Measurements from ENCODE around the gene UBE2O. TPM values are rescaled to one million over a fixed set of nuclear protein-coding genes. Genes with fewer than 3 reads are reported as not detected.
A peak's percentile ranks its signal among the peaks of the same experiment; 100 is the strongest.

Gene UBE2O
- total RNA-seq, 2 donors from 2014 or later, result 45.4 to 46.5 TPM

DNA sequence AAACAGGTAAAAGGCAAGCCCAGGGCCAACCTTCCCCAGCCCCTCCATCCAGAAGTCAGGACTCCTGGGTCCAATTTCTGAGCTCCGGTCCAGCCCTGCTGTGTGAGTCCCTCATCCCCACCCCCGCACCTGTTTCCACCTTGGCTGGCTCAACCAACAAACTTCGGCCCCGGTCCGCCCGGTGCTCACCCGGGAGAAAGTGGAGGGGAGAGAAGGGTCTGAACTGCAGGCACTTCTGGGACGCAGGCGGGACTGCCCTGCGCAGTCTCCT, 47.7 kb upstream of the UBE2O start:
- H3K9me3 ChIP-seq (ENCODE audit: control insufficient read depth, low read length), result no peaks in the 10 kb centered on the region
- H3K4me3 ChIP-seq (ENCODE audit: low read length), result peak overlapping the region; percentile 90
- peak overlapping the region; percentile 78 for H3K4me3 Mint-ChIP-seq
- H3K27ac ChIP-seq (ENCODE audit: low read depth, low read length), result no peak overlapping the region
- H3K9ac ChIP-seq (ENCODE audit: extremely low read depth, low read length, poor library complexity, severe bottlenecking), result peak overlapping the region; percentile 59
- no peaks in the 10 kb centered on the region for H3K27me3 ChIP-seq (ENCODE audit: control insufficient read depth, insufficient read depth, low read length, poor library complexity, severe bottlenecking)
- TF ChIP-seq, protein P1, sequence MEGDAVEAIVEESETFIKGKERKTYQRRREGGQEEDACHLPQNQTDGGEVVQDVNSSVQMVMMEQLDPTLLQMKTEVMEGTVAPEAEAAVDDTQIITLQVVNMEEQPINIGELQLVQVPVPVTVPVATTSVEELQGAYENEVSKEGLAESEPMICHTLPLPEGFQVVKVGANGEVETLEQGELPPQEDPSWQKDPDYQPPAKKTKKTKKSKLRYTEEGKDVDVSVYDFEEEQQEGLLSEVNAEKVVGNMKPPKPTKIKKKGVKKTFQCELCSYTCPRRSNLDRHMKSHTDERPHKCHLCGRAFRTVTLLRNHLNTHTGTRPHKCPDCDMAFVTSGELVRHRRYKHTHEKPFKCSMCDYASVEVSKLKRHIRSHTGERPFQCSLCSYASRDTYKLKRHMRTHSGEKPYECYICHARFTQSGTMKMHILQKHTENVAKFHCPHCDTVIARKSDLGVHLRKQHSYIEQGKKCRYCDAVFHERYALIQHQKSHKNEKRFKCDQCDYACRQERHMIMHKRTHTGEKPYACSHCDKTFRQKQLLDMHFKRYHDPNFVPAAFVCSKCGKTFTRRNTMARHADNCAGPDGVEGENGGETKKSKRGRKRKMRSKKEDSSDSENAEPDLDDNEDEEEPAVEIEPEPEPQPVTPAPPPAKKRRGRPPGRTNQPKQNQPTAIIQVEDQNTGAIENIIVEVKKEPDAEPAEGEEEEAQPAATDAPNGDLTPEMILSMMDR (conservative IDR thresholded peaks at IDR 0.05), result no peak
- H3K9me3 Mint-ChIP-seq, result no peaks in the 10 kb centered on the region
- no peaks in the 10 kb centered on the region for H3K36me3 ChIP-seq (ENCODE audit: control insufficient read depth, insufficient read depth, low read length)
- H3K4me1 Mint-ChIP-seq, result peaks cover 45% of the 10 kb centered on the region
- DNase-seq, result no peak
- H3K27me3 Mint-ChIP-seq (ENCODE audit: insufficient read depth), result no peaks in the 10 kb centered on the region
- H3K4me1 ChIP-seq (ENCODE audit: control insufficient read depth, insufficient read depth, low read length), result no peaks in the 10 kb centered on the region
- peak overlapping the region; percentile 26 for H3K27ac Mint-ChIP-seq
- H3K36me3 Mint-ChIP-seq (ENCODE audit: low read depth), result no peaks in the 10 kb centered on the region
- 0 to 1% methylated on average over 3 to 10 of the region's 10 CpGs for WGBS, 2 experiments (ENCODE audit: insufficient coverage in 1 of 2, insufficient read length in 1 of 2)

GRCh38 chr17:76500074-76500746, 47.3 kb upstream of the UBE2O start:
- no peaks in the 10 kb centered on the region for H3K4me1 ChIP-seq (ENCODE audit: control insufficient read depth, insufficient read depth, low read length)
- H3K9ac ChIP-seq (ENCODE audit: extremely low read depth, low read length, poor library complexity, severe bottlenecking), result peak overlapping the region; percentile 59
- peak overlapping the region; percentile 78 for H3K4me3 Mint-ChIP-seq
- H3K9me3 ChIP-seq (ENCODE audit: control insufficient read depth, low read length), result no peaks in the 10 kb centered on the region
- H3K27me3 ChIP-seq (ENCODE audit: control insufficient read depth, insufficient read depth, low read length, poor library complexity, severe bottlenecking), result no peaks in the 10 kb centered on the region
- no peaks in the 10 kb centered on the region for H3K36me3 Mint-ChIP-seq (ENCODE audit: low read depth)
- TF ChIP-seq, protein P1 (conservative IDR thresholded peaks at IDR 0.05), result no peak
- peaks cover 45% of the 10 kb centered on the region for H3K4me1 Mint-ChIP-seq
- H3K27ac ChIP-seq (ENCODE audit: low read depth, low read length), result no peak overlapping the region
- peak overlapping the region; percentile 90 for H3K4me3 ChIP-seq (ENCODE audit: low read length)
- WGBS, 2 experiments (ENCODE audit: insufficient coverage in 1 of 2, insufficient read length in 1 of 2), result 53 to 76% methylated on average over 6 to 17 of the region's 17 CpGs
- H3K27ac Mint-ChIP-seq, result no peak overlapping the region
- H3K27me3 Mint-ChIP-seq (ENCODE audit: insufficient read depth), result no peaks in the 10 kb centered on the region
- no peaks in the 10 kb centered on the region for H3K36me3 ChIP-seq (ENCODE audit: control insufficient read depth, insufficient read depth, low read length)
- H3K9me3 Mint-ChIP-seq, result no peaks in the 10 kb centered on the region
- no peak for DNase-seq

DNA sequence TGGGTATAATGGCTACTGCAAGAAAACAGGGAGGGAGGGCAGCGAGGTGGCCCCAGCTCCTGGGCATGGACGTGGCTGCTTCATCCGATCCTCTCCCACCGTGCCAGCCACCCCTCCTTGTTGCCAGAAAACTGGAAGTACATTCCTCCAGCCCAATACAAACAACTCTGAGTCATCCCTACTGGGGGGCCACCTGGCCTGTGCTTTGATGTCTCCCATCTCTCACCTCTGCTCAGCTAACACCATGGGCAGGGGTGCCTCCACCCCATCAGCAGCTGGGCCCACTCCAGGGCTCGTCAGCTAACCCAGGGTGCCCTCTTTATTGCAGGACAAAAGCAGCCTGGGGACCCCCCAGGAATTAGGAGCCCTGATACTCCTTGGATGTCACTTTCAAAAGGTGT, 46.3 kb upstream of the UBE2O start:
- no peaks in the 10 kb centered on the region for H3K36me3 ChIP-seq (ENCODE audit: control insufficient read depth, insufficient read depth, low read length)
- H3K4me3 ChIP-seq (ENCODE audit: low read length), result no peak overlapping the region
- TF ChIP-seq, protein P1 (conservative IDR thresholded peaks at IDR 0.05), result no peak
- H3K27me3 ChIP-seq (ENCODE audit: control insufficient read depth, insufficient read depth, low read length, poor library complexity, severe bottlenecking), result no peaks in the 10 kb centered on the region
- Mint-ChIP-seq H3K27me3 (ENCODE audit: insufficient read depth) (no peaks in the 10 kb centered on the region), H3K9me3 (no peaks in the 10 kb centered on the region), H3K4me3 (no peak overlapping the region), H3K36me3 (ENCODE audit: low read depth) (no peaks in the 10 kb centered on the region), H3K4me1 (peaks cover 45% of the 10 kb centered on the region), H3K27ac (no peak overlapping the region)
- no peak for DNase-seq
- no peaks in the 10 kb centered on the region for H3K9me3 ChIP-seq (ENCODE audit: control insufficient read depth, low read length)
- WGBS, 2 experiments (ENCODE audit: insufficient coverage in 1 of 2, insufficient read length in 1 of 2), result 81% methylated on average over 5 of the region's 5 CpGs; no CpG with 5 or more reads in 1 of the 2 experiments
- no peak overlapping the region for H3K9ac ChIP-seq (ENCODE audit: extremely low read depth, low read length, poor library complexity, severe bottlenecking)
- no peaks in the 10 kb centered on the region for H3K4me1 ChIP-seq (ENCODE audit: control insufficient read depth, insufficient read depth, low read length)
- H3K27ac ChIP-seq (ENCODE audit: low read depth, low read length), result no peak overlapping the region

Data from endodermal cell (in vitro differentiated cells).